Sigmoid colon (tissue), 7 donors: ENCODE measurements around the gene PAK4. TPM values are rescaled to one million over a fixed set of nuclear protein-coding genes. Genes with fewer than 3 reads are reported as not detected.

Experiments used
- DNase-seq: peaks from one replicate; pipeline ENCODE4 v3.0.0-alpha.2; 2019
- H3K27ac ChIP-seq, 4 donors: fragments of 200-600 bp; sonication (generic); one replicate each; pipeline ENCODE4 v1.5.1; 2016 to 2019; ENCODE audit warnings: mild to moderate bottlenecking in 1 of 4
- H3K27me3 ChIP-seq, 3 donors: fragments of 200-600 bp; sonication (generic); one replicate each; pipeline ENCODE4 v1.5.1; 2019; ENCODE audit warnings: mild to moderate bottlenecking in 1 of 3
- H3K36me3 ChIP-seq, 4 donors: fragments of 200-600 bp; sonication (generic); one replicate each; pipeline ENCODE4 v1.5.1; 2016 to 2019
- H3K4me1 ChIP-seq, 4 donors: fragments of 200-600 bp; sonication (generic); one replicate each; pipeline ENCODE4 v1.5.1; 2017 to 2019
- H3K4me3 ChIP-seq, 4 donors: fragments of 200-600 bp; sonication (generic); one replicate each; pipeline ENCODE4 v1.5.1; 2017 to 2019; ENCODE audit warnings: mild to moderate bottlenecking in 2 of 4, moderate library complexity in 1 of 4
- H3K9me3 ChIP-seq, 4 donors: fragments of 200-600 bp in 3 of 4; sonication (generic) in 3 of 4; one replicate each; pipeline versions ENCODE4 v1.5.1 to v1.6.1; 2013 to 2019
- EP300 ChIP-seq, 4 donors: sonication (generic); formaldehyde crosslinking; IDR thresholded peaks; one replicate each; pipeline ENCODE4 v1.6.1; 2017; ENCODE audit warnings: antibody characterized with exemption in 4 of 4
- POLR2A ChIP-seq, 2 donors: fragments of 450-650 bp; IDR thresholded peaks; one replicate each; pipeline ENCODE4 v1.6.1; 2016; ENCODE audit warnings: antibody characterized with exemption in 2 of 2, mild to moderate bottlenecking in 2 of 2, moderate library complexity in 2 of 2
- POLR2AphosphoS5 ChIP-seq, 4 donors: sonication (generic); formaldehyde crosslinking; IDR thresholded peaks; one replicate each; pipeline ENCODE4 v1.6.1; 2017; ENCODE audit warnings: antibody characterized with exemption in 4 of 4
- whole genome bisulfite sequencing, 2 donors: extraction: QIAGEN DNeasy Blood & Tissue Kit; methylation state at CpG; one replicate each; pipeline ENCODE4 v1.1.7; 2013; 5-methylcytosine and 5-hydroxymethylcytosine counted together
- intact Hi-C: fragments of 100-400 bp; cut with DNase I; formaldehyde crosslinking; loops from one replicate; pipeline ENCODE4 v1.15.1; 2023
- polyA plus RNA-seq, 3 donors: library from polyadenylated mRNA; stranded (reverse); fragments of 200-250 nt; gene quantifications; one replicate each; pipeline ENCODE4 v1.2.3, GENCODE V29; 2013
- total RNA-seq, 4 donors: library from RNA; depleted of rRNA; stranded (reverse); fragments of >200 nt; gene quantifications; one replicate each; pipeline ENCODE4 v1.1.0, GENCODE V29; 2016
- TF ChIP-seq, protein P1 (sequence below), 4 experiments: fragments of 450-650 bp in 3 of 4; fragments of 200-600 bp in 1 of 4; IDR thresholded peaks; one replicate each; pipeline ENCODE4 v1.5.1; 2016 to 2019; ENCODE audit warnings: antibody characterized with exemption in 4 of 4, mild to moderate bottlenecking in 3 of 4, moderate library complexity in 2 of 4
- donor health status: healthy with polysubstance abuse.
- donor health status: Bipolar disorder and iron deficiency.
- donor health status: healthy.

The PAK4 gene
- total and polyA plus RNA-seq, 7 donors, result 6.2 to 62.0 (median 27.1) TPM

DNA sequence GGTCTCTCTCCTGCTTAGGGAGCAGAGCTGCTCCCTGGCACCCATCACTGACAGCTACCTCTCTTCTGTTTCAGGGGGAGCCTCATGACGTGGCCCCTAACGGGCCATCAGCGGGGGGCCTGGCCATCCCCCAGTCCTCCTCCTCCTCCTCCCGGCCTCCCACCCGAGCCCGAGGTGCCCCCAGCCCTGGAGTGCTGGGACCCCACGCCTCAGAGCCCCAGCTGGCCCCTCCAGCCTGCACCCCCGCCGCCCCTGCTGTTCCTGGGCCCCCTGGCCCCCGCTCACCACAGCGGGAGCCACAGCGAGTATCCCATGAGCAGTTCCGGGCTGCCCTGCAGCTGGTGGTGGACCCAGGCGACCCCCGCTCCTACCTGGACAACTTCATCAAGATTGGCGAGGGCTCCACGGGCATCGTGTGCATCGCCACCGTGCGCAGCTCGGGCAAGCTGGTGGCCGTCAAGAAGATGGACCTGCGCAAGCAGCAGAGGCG lies 48.0 kb downstream of the PAK4 start:
- Histone ChIP-seq H3K9me3 (no peaks in the 10 kb centered on the region), H3K4me3 (no peak overlapping the region), H3K4me1 (no peaks in the 10 kb centered on the region), H3K27me3 (no peaks in the 10 kb centered on the region), H3K27ac (no peak overlapping the region), H3K36me3 (peaks cover 13 to 94% (median 40%) of the 10 kb centered on the region in 4 donors)
- 95 to 97% methylated on average over 25 of the region's 25 CpGs for WGBS, 2 donors
- intact Hi-C loops, result no loop called here
- no peak for DNase-seq
- TF ChIP-seq, protein P1, sequence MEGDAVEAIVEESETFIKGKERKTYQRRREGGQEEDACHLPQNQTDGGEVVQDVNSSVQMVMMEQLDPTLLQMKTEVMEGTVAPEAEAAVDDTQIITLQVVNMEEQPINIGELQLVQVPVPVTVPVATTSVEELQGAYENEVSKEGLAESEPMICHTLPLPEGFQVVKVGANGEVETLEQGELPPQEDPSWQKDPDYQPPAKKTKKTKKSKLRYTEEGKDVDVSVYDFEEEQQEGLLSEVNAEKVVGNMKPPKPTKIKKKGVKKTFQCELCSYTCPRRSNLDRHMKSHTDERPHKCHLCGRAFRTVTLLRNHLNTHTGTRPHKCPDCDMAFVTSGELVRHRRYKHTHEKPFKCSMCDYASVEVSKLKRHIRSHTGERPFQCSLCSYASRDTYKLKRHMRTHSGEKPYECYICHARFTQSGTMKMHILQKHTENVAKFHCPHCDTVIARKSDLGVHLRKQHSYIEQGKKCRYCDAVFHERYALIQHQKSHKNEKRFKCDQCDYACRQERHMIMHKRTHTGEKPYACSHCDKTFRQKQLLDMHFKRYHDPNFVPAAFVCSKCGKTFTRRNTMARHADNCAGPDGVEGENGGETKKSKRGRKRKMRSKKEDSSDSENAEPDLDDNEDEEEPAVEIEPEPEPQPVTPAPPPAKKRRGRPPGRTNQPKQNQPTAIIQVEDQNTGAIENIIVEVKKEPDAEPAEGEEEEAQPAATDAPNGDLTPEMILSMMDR (IDR thresholded peaks at IDR 0.05), result no peak
- TF ChIP-seq POLR2AphosphoS5 (IDR thresholded peaks at IDR 0.05) (no peak), POLR2A (IDR thresholded peaks at IDR 0.05) (no peak), EP300 (IDR thresholded peaks at IDR 0.05) (no peak)

DNA sequence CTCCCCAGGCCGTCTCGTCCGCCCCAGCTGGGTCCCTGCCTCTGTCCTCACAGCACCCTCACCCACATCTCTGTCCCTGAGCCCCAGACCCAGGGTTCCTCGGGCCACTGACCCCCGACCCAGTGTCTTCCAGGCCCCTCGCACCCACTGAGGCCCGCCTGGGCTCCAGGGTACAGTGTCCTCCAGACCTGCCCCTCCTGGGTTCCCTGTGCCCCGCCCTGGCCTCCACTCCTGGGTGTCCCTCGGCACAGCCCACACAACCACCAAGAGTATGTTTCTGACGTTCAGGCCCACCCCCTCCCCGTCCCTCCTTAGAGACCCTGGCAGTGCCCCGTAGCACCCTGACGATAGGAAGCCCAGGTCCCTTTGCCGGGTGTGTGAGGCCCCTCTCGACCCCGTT lies 48.6 kb downstream of the PAK4 start:
- Histone ChIP-seq H3K4me3 (no peak overlapping the region), H3K9me3 (no peaks in the 10 kb centered on the region), H3K36me3 (peaks cover 13 to 99% (median 44%) of the 10 kb centered on the region in 4 donors), H3K4me1 (no peaks in the 10 kb centered on the region), H3K27me3 (no peaks in the 10 kb centered on the region), H3K27ac (no peak overlapping the region)
- WGBS, 2 donors, result 87 to 88% methylated on average over 16 of the region's 16 CpGs
- DNase-seq, result no peak
- TF ChIP-seq POLR2A (IDR thresholded peaks at IDR 0.05) (no peak), EP300 (IDR thresholded peaks at IDR 0.05) (no peak), POLR2AphosphoS5 (IDR thresholded peaks at IDR 0.05) (no peak)
- TF ChIP-seq, protein P1 (IDR thresholded peaks at IDR 0.05), result no peak
- intact Hi-C loops, result no loop called here

DNA sequence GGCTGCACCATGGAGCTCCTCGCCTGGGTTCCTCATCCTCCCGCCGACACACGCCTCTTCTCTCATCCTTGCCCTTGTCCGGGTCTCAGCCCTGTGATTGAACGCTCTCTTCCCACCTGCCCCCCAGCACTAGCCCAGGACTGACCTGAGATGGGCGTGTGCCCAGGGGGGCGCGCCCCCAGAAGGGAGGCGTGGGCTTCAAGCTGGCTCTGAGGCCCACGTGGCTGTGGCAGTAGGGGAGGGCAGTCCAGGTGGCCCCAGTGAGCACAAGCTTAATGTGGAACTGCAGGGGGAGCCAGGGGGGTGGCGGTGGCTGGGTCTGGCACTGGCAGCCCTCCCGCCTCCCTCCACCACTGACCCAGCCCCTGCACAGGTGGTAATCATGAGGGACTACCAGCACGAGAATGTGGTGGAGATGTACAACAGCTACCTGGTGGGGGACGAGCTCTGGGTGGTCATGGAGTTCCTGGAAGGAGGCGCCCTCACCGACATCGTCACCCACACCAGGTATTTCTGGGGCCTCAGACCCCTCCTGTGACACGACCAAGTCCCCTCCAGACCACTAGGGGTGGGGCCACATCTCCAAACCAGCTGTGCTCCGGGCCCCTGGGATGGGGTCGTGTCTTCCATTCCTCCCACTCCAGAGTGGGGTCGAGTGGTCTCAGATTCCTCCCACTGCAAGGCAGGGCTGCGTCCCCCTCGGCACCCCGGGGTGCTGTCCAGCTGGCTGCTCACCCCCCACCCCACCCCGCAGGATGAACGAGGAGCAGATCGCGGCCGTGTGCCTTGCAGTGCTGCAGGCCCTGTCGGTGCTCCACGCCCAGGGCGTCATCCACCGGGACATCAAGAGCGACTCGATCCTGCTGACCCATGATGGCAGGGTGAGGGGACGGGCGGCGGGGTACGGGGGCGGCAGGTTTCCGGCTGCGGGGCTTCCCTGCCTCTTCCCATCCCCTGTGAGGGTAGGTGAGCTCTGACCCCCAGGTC lies 49.3 kb downstream of the PAK4 start:
- H3K9me3 ChIP-seq, result no peaks in the 10 kb centered on the region
- TF ChIP-seq POLR2A (IDR thresholded peaks at IDR 0.05) (no peak), EP300 (IDR thresholded peaks at IDR 0.05) (no peak), POLR2AphosphoS5 (IDR thresholded peaks at IDR 0.05) (no peak)
- no peaks in the 10 kb centered on the region for H3K4me1 ChIP-seq
- no peaks in the 10 kb centered on the region for H3K27me3 ChIP-seq
- no peak for DNase-seq
- 90 to 92% methylated on average over 43 of the region's 43 CpGs for WGBS, 2 donors
- intact Hi-C loops, result no loop called here
- H3K27ac ChIP-seq, result no peak overlapping the region
- peaks cover 13 to 92% (median 37%) of the 10 kb centered on the region in 4 donors for H3K36me3 ChIP-seq
- no peak overlapping the region for H3K4me3 ChIP-seq

DNA sequence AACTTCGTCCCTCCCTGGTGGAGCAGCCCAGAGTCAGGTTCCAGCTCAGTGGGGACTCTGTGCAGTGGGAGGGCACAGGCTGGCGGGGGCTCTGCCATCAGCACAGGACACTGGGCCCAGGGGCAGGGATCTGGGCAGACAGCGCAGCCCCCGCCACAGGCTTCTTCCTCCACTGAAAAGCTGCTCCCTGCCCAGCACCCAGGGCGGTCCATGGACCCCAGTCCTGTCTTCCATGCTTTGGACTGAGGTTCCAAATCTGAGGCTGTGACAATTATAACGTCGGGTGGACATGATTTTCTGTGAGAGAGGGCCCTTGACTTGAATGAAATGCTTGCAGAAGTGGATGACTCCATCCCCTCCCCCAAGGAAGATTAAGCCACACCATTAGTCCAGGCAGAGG lies 50.0 kb downstream of the PAK4 start:
- peaks cover 6 to 85% (median 36%) of the 10 kb centered on the region in 4 donors for H3K36me3 ChIP-seq
- 93 to 95% methylated on average over 7 of the region's 7 CpGs for WGBS, 2 donors
- intact Hi-C loops, result no loop called here
- TF ChIP-seq, protein P1 (IDR thresholded peaks at IDR 0.05), result no peak
- TF ChIP-seq EP300 (IDR thresholded peaks at IDR 0.05) (no peak), POLR2A (IDR thresholded peaks at IDR 0.05) (no peak), POLR2AphosphoS5 (IDR thresholded peaks at IDR 0.05) (no peak)
- H3K27me3 ChIP-seq, result no peaks in the 10 kb centered on the region
- H3K9me3 ChIP-seq, result no peaks in the 10 kb centered on the region
- H3K4me3 ChIP-seq, result no peak overlapping the region
- no peaks in the 10 kb centered on the region for H3K4me1 ChIP-seq
- no peak overlapping the region for H3K27ac ChIP-seq
- DNase-seq, result no peak

DNA sequence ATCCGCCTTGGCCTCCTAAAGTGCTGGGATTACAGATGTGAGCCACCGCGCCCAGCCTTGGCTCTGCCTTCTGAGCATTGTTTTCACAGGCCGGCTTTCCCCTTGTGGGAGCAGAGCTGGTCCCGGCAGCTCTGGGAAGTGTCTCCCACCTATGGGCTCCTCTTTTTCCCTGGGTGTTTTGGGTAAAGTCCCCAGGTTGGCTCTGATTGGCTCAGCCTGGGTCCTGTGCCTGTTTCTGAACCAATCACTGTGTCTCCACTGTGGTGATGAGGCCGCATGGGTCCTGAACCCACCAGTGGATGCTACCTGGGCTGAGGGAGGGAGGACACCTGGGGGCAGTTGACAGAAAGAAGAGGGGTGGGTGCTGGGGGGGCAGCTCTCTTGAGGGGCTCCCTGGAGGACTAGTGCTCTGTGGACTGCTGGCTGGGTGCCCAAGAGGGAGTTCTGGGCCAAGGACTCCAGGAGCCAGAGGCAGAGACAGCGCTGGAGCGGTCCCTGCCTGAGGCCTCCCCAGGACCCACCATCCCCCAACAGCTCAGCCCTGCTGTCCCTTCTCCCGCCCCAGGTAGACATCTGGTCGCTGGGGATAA lies 51.6 kb downstream of the PAK4 start:
- no peaks in the 10 kb centered on the region for H3K27me3 ChIP-seq
- TF ChIP-seq POLR2A (IDR thresholded peaks at IDR 0.05) (no peak), POLR2AphosphoS5 (IDR thresholded peaks at IDR 0.05) (no peak), EP300 (IDR thresholded peaks at IDR 0.05) (no peak)
- TF ChIP-seq, protein P1 (IDR thresholded peaks at IDR 0.05), result no peak
- H3K27ac ChIP-seq, result no peak overlapping the region
- H3K4me1 ChIP-seq, result no peaks in the 10 kb centered on the region
- H3K9me3 ChIP-seq, result no peaks in the 10 kb centered on the region
- intact Hi-C loops, result no loop called here
- WGBS, 2 donors, result 95% methylated on average over 10 of the region's 10 CpGs
- H3K36me3 ChIP-seq, result peaks cover 4 to 70% (median 32%) of the 10 kb centered on the region in 4 donors
- no peak for DNase-seq
- H3K4me3 ChIP-seq, result no peak overlapping the region
